Muscle of leg (tissue), 11 donors: ENCODE data around the gene KCTD16. TPM values are rescaled to one million over a fixed set of nuclear protein-coding genes. Genes with fewer than 3 reads are reported as not detected.

Experiments
- DNase-seq: peaks from one replicate; pipeline ENCODE4 v3.0.0; 2013
- H3K27ac ChIP-seq: one replicate; pipeline ENCODE4 v1.5.1; 2013; ENCODE audit warnings: mild to moderate bottlenecking, low read length, control low read depth
- H3K27me3 ChIP-seq: one replicate; pipeline ENCODE4 v1.6.1; 2013; ENCODE audit warnings: low read length; ENCODE audit not compliant: control insufficient read depth, insufficient read depth
- H3K36me3 ChIP-seq: one replicate; pipeline ENCODE4 v1.6.1; 2013; ENCODE audit warnings: low read length; ENCODE audit not compliant: control insufficient read depth, insufficient read depth
- H3K4me1 ChIP-seq: one replicate; pipeline ENCODE4 v1.6.1; 2013; ENCODE audit warnings: low read length; ENCODE audit not compliant: control insufficient read depth, insufficient read depth
- H3K4me3 ChIP-seq: one replicate; pipeline ENCODE4 v1.5.1; 2013; ENCODE audit warnings: low read length, control low read depth
- H3K9me3 ChIP-seq: replicated peaks from 2 replicates; pipeline ENCODE4 v1.6.1; 2013; ENCODE audit warnings: low read depth, low read length; ENCODE audit not compliant: control insufficient read depth
- WGBS: methylation state at CpG from one replicate; pipeline ENCODE4 v1.1.5; 2013; ENCODE audit warnings: missing lambda C conversion rate; ENCODE audit not compliant: insufficient coverage; 5-methylcytosine and 5-hydroxymethylcytosine counted together
- polyA plus RNA-seq, 8 donors: library from polyadenylated mRNA; unstranded; fragments of 120-200 nt; gene quantifications; one replicate each; pipeline versions ENCODE4 v1.2.1 to v1.2.3, GENCODE V29; 2013; ENCODE audit warnings: inconsistent platforms in 1 of 8, low replicate concordance in 1 of 8; ENCODE audit not compliant: insufficient read length in 8 of 8, insufficient read depth in 1 of 8
- total RNA-seq: library from RNA; stranded (reverse); fragments of 120-200 nt; gene quantifications from one replicate; pipeline ENCODE4 v1.2.4, GENCODE V29; 2013

Gene KCTD16
- total and polyA plus RNA-seq, 9 donors, result 0.04 to 0.16 (median 0.08) TPM

- Histone ChIP-seq H3K9me3 (no peaks in the 10 kb centered on the region), H3K36me3 (peaks cover 27% of the 10 kb centered on the region), H3K27me3 (no peaks in the 10 kb centered on the region), H3K27ac (no peak overlapping the region), H3K4me3 (no peak overlapping the region), H3K4me1 (no peaks in the 10 kb centered on the region)
- no CpG with 5 or more reads among the region's 1 CpG for WGBS
- no peak for DNase-seq
Measured at GRCh38 chr5:144162686-144163085, 8.0 kb upstream of the KCTD16 start.

- WGBS, result no CpG with 5 or more reads among the region's 1 CpG
- no peaks in the 10 kb centered on the region for H3K27me3 ChIP-seq
- peaks cover 23% of the 10 kb centered on the region for H3K36me3 ChIP-seq
- no peak overlapping the region for H3K4me3 ChIP-seq
- no peak for DNase-seq
- no peak overlapping the region for H3K27ac ChIP-seq
- no peaks in the 10 kb centered on the region for H3K9me3 ChIP-seq
- no peaks in the 10 kb centered on the region for H3K4me1 ChIP-seq
Measured at GRCh38 chr5:144166696-144167095, 4.0 kb upstream of the KCTD16 start.

DNA sequence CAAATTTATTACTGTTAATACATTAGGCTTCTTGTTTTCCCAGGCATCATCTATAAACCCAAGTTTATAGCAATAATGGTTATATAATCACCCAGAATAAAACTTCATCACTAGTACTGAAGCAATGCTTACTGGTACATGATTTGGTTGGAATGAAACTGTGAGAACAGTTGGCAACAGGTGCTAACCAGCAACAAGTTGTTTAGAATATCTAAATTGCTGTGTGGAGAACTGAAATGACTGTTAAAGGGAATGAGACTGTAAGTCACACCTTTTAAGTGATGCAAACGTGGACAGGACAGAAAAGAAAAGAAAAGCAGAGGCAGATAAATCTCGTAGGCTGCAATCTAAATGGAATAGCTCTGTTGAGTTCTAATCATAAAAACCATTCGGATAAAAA, 2.7 kb upstream of the KCTD16 start:
- no peak overlapping the region for H3K27ac ChIP-seq

GRCh38 chr5:144169904-144170275, 783 bp upstream of the KCTD16 start:
- peaks cover 8% of the 10 kb centered on the region for H3K36me3 ChIP-seq
- peak overlapping the region; percentile 90 for H3K27ac ChIP-seq
- H3K27me3 ChIP-seq, result no peaks in the 10 kb centered on the region
- no peaks in the 10 kb centered on the region for H3K4me1 ChIP-seq
- DNase-seq, result no peak
- no CpG with 5 or more reads among the region's 12 CpGs for WGBS
- H3K4me3 ChIP-seq, result peak overlapping the region; percentile 73
- no peaks in the 10 kb centered on the region for H3K9me3 ChIP-seq

More for the DNA sequence above, 2.7 kb upstream of the KCTD16 start:
- Histone ChIP-seq H3K4me1 (no peaks in the 10 kb centered on the region), H3K36me3 (peaks cover 16% of the 10 kb centered on the region), H3K27me3 (no peaks in the 10 kb centered on the region), H3K4me3 (no peak overlapping the region), H3K9me3 (no peaks in the 10 kb centered on the region)
- whole genome bisulfite sequencing, result 53% methylated on average over 2 of the region's 3 CpGs
- DNase-seq, result no peak

- Histone ChIP-seq H3K4me3 (no peak overlapping the region), H3K27me3 (no peaks in the 10 kb centered on the region), H3K4me1 (no peaks in the 10 kb centered on the region), H3K27ac (no peak overlapping the region), H3K36me3 (peaks cover 1% of the 10 kb centered on the region), H3K9me3 (no peaks in the 10 kb centered on the region)
- no peak for DNase-seq
- no CpG with 5 or more reads among the region's 3 CpGs for WGBS
Measured at GRCh38 chr5:144173766-144174165, 3.1 kb downstream of the KCTD16 start.

DNA sequence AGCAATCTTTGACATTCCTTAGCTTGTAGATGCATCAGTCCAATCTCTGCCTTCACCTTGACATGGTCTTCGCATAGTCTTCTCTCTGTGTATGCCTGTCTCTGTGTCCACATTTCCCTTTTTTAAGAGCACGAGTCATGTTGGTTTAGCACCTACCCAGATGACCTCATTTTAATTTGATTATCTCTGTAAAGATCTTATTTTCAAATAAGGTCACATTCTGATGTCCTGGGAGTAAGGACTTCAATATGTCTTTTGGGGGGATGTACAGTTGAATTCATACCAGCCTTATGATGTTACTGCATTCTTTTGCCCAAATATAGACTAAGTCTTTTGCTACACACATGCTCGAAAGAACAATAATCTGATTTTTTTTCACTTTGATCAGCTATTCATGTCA, 6.9 kb downstream of the KCTD16 start:
- no peaks in the 10 kb centered on the region for H3K36me3 ChIP-seq

DNA sequence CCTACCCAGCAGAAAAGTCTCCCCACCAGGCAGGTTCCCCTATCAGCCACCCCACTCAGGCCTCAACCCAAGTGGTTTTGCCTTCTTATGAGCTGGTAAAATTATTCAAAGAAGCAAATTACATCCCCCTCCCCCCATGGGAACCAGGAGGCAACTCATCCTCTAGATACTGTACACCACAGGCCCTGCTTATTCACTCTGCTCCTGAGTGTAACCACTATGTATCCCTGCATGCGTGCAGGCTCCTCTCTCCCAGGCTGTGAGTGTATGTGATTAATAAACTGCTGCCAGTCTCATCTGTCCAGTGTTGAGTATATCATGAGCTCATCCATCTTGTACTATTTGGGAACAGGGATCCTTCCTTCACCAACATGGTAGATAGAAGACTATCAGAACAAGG, 8.6 kb downstream of the KCTD16 start:
- no peaks in the 10 kb centered on the region for H3K36me3 ChIP-seq
- DNase-seq, result no peak
- H3K27ac ChIP-seq, result no peak overlapping the region
- no peak overlapping the region for H3K4me3 ChIP-seq
- H3K9me3 ChIP-seq, result no peaks in the 10 kb centered on the region
- H3K27me3 ChIP-seq, result no peaks in the 10 kb centered on the region
- no CpG with 5 or more reads among the region's 1 CpG for WGBS
- H3K4me1 ChIP-seq, result no peaks in the 10 kb centered on the region

More for the DNA sequence above, 6.9 kb downstream of the KCTD16 start:
- no peaks in the 10 kb centered on the region for H3K9me3 ChIP-seq
- WGBS, result 100% methylated on average over 1 of the region's 3 CpGs
- H3K27ac ChIP-seq, result no peak overlapping the region
- H3K27me3 ChIP-seq, result no peaks in the 10 kb centered on the region
- H3K4me1 ChIP-seq, result no peaks in the 10 kb centered on the region
- no peak for DNase-seq
- no peak overlapping the region for H3K4me3 ChIP-seq

DNA sequence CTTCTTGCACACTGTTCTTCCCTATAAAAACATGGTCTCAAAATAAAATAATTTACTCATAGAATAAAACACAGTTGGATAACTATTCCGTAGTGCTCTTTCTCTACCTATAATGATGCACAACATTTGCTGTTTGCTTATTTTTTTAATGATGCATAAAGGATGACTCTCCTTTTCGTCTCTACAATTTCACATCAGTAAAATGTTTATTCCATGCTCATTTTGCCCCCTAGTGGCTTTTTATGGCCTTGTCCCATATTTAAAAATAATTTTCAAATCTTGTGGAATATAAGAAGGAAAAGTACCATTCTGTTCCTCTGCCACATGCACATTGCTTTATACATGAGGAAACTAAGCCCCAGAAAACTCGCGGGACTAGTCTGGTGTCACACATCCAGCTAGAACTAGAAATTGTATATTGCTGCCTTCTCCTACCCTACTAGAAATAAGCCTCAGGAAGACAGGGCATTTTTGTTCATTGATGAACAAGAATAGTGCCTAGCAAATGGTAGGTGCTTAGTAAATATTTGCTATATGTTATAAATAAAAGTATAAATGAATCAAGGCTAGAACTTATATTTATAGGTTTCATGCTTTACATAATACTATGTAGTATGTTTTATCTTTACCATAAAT, 12.7 kb downstream of the KCTD16 start:
- DNase-seq, result peak; percentile 51

GRCh38 chr5:144187699-144188294, 17.1 kb downstream of the KCTD16 start:
- peak; percentile 80 for DNase-seq
- no peak overlapping the region for H3K4me3 ChIP-seq
- H3K36me3 ChIP-seq, result no peaks in the 10 kb centered on the region
- H3K27me3 ChIP-seq, result no peaks in the 10 kb centered on the region
- H3K9me3 ChIP-seq, result no peaks in the 10 kb centered on the region
- WGBS, result no CpG with 5 or more reads among the region's 2 CpGs
- H3K4me1 ChIP-seq, result no peaks in the 10 kb centered on the region
- H3K27ac ChIP-seq, result no peak overlapping the region

More for the DNA sequence above, 12.7 kb downstream of the KCTD16 start:
- H3K9me3 ChIP-seq, result no peaks in the 10 kb centered on the region
- H3K4me3 ChIP-seq, result no peak overlapping the region
- no peak overlapping the region for H3K27ac ChIP-seq
- no peaks in the 10 kb centered on the region for H3K36me3 ChIP-seq
- no peaks in the 10 kb centered on the region for H3K4me1 ChIP-seq
- WGBS, result no CpG with 5 or more reads among the region's 4 CpGs
- no peaks in the 10 kb centered on the region for H3K27me3 ChIP-seq

GRCh38 chr5:144189800-144190429, 19.2 kb downstream of the KCTD16 start:
- Histone ChIP-seq H3K9me3 (no peaks in the 10 kb centered on the region), H3K27me3 (peaks cover 3% of the 10 kb centered on the region), H3K4me3 (no peak overlapping the region), H3K36me3 (no peaks in the 10 kb centered on the region), H3K27ac (no peak overlapping the region), H3K4me1 (no peaks in the 10 kb centered on the region)
- 55% methylated on average over 5 of the region's 10 CpGs for WGBS
- DNase-seq, result no peak
